Peyer's patch (tissue), 4 donors: Measurements from ENCODE around the gene ASB2.

Experiments
- CTCF ChIP-seq, 6 experiments: fragments of 450-650 bp in 4 of 6; fragments of 200-600 bp in 2 of 6; sonication (generic) in 1 of 6; IDR thresholded peaks; one replicate each; pipeline ENCODE4 v1.5.1; 2017 to 2019; ENCODE audit warnings: antibody characterized with exemption in 6 of 6, mild to moderate bottlenecking in 3 of 6, moderate library complexity in 1 of 6
- POLR2A ChIP-seq, 2 donors: fragments of 450-650 bp; IDR thresholded peaks; one replicate each; pipeline ENCODE4 v1.5.1; 2017; ENCODE audit warnings: antibody characterized with exemption in 2 of 2, mild to moderate bottlenecking in 2 of 2, moderate library complexity in 2 of 2

GRCh38 chr14:93909429-93910128, 66.8 kb downstream of the ASB2 start:
- TF ChIP-seq CTCF (IDR thresholded peaks at IDR 0.05) (no peak), POLR2A (IDR thresholded peaks at IDR 0.05) (no peak)
